Upper lobe of left lung (tissue), 6 donors: ENCODE data around the gene PICALM. TPM values are rescaled to one million over a fixed set of nuclear protein-coding genes. Genes with fewer than 3 reads are reported as not detected.

Experiments used
- ATAC-seq, 2 donors: fragments of 200-7000 bp; cut with Tn5 transposase; one replicate each; pipeline ENCODE4 v1.9.1; 2022; ENCODE audit warnings: mild to moderate bottlenecking in 2 of 2, moderate library complexity in 2 of 2; ENCODE audit not compliant: low FRiP score in 2 of 2
- DNase-seq, 2 donors: peaks; one replicate each; pipeline ENCODE4 v3.0.0-alpha.2; 2019 to 2020
- H3K27ac ChIP-seq, 4 donors: fragments of 200-600 bp; sonication (generic); one replicate each; pipeline ENCODE4 v1.5.1; 2016 to 2019
- H3K27me3 ChIP-seq, 4 donors: fragments of 200-600 bp; sonication (generic); one replicate each; pipeline ENCODE4 v1.5.1; 2017 to 2019
- H3K36me3 ChIP-seq, 4 donors: fragments of 200-600 bp; sonication (generic); one replicate each; pipeline ENCODE4 v1.5.1; 2016 to 2019
- H3K4me1 ChIP-seq, 4 donors: fragments of 200-600 bp; sonication (generic); one replicate each; pipeline ENCODE4 v1.5.1; 2018 to 2019
- H3K4me3 ChIP-seq, 4 donors: fragments of 200-600 bp; sonication (generic); one replicate each; pipeline ENCODE4 v1.5.1; 2017 to 2019; ENCODE audit warnings: mild to moderate bottlenecking in 2 of 4, moderate library complexity in 1 of 4
- H3K9me3 ChIP-seq, 4 donors: fragments of 200-600 bp; sonication (generic); one replicate each; pipeline ENCODE4 v1.5.1; 2018 to 2019
- EP300 ChIP-seq, 4 donors: sonication (generic); formaldehyde crosslinking; IDR thresholded peaks; one replicate each; pipeline ENCODE4 v1.5.1; 2017; ENCODE audit warnings: antibody characterized with exemption in 4 of 4, control low read depth in 2 of 4
- POLR2A ChIP-seq, 4 donors: fragments of 450-650 bp; IDR thresholded peaks; one replicate each; pipeline ENCODE4 v1.5.1; 2016 to 2017; ENCODE audit warnings: antibody characterized with exemption in 4 of 4, mild to moderate bottlenecking in 2 of 4
- POLR2AphosphoS5 ChIP-seq, 2 donors: sonication (generic); formaldehyde crosslinking; IDR thresholded peaks; one replicate each; pipeline ENCODE4 v1.5.1; 2017; ENCODE audit warnings: antibody characterized with exemption in 2 of 2
- WGBS, 2 donors: methylation state at CpG; one replicate each; pipeline ENCODE4 v1.1.5; 2017 to 2018; 5-methylcytosine and 5-hydroxymethylcytosine counted together
- total RNA-seq, 6 donors: library from RNA; depleted of rRNA in 4 of 6; stranded (reverse); fragments of >200 nt in 4 of 6; gene quantifications; one replicate each; pipeline versions ENCODE4 v1.1.0 to v1.2.1, GENCODE V29; 2016 to 2021
- TF ChIP-seq, protein P1 (sequence below), 6 experiments: fragments of 450-650 bp in 4 of 6; fragments of 200-600 bp in 2 of 6; sonication (generic) in 2 of 6; IDR thresholded peaks; one replicate each; pipeline ENCODE4 v1.5.1; 2016 to 2019; ENCODE audit warnings: antibody characterized with exemption in 6 of 6
- donor health status: DM: no; HTN: no; CAD: no; lungs with moderate emphysema.
- donor health status: DM: no; HTN: yes; CAD: no; lungs with severe emphysema.

PICALM gene
- total RNA-seq, 6 donors from 2014 or later: 144 to 294 (median 198) TPM

DNA sequence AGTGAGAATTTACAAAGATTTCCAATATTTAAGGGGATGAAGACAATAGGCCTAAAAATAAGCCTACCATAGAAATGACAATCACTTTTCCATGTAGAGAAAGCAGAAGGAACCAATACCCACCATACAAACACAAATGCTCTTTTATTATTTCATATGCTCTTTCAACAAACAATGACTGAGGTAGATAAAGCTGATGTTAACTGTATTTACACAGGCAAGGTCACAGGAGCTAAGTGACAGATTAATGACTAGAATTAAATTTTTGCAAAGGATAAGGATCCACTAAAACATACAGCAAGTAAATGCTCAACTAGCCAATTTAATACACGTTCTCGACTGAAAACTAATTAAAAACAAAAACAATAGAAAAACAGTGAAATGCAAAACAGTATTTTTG lies 34.2 kb downstream of the PICALM start:
- DNase-seq (no peak), ATAC-seq (no peak)
- TF ChIP-seq POLR2A (IDR thresholded peaks at IDR 0.05): no peak
- TF ChIP-seq POLR2AphosphoS5 (IDR thresholded peaks at IDR 0.05): no peak
- TF ChIP-seq EP300 (IDR thresholded peaks at IDR 0.05): no peak
- TF ChIP-seq, protein P1, sequence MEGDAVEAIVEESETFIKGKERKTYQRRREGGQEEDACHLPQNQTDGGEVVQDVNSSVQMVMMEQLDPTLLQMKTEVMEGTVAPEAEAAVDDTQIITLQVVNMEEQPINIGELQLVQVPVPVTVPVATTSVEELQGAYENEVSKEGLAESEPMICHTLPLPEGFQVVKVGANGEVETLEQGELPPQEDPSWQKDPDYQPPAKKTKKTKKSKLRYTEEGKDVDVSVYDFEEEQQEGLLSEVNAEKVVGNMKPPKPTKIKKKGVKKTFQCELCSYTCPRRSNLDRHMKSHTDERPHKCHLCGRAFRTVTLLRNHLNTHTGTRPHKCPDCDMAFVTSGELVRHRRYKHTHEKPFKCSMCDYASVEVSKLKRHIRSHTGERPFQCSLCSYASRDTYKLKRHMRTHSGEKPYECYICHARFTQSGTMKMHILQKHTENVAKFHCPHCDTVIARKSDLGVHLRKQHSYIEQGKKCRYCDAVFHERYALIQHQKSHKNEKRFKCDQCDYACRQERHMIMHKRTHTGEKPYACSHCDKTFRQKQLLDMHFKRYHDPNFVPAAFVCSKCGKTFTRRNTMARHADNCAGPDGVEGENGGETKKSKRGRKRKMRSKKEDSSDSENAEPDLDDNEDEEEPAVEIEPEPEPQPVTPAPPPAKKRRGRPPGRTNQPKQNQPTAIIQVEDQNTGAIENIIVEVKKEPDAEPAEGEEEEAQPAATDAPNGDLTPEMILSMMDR (IDR thresholded peaks at IDR 0.05): no peak
- no peaks in the 10 kb centered on the region for H3K9me3 ChIP-seq
- H3K27me3 ChIP-seq: no peaks in the 10 kb centered on the region
- H3K36me3 ChIP-seq: peaks cover 0 to 12% (median 3%) of the 10 kb centered on the region in 4 donors
- peaks cover 24 to 31% (median 29%) of the 10 kb centered on the region in 4 donors for H3K4me1 ChIP-seq
- H3K27ac ChIP-seq: no peak overlapping the region
- WGBS, 2 donors: 85 to 92% methylated on average over 2 of the region's 2 CpGs
- H3K4me3 ChIP-seq: no peak overlapping the region

DNA sequence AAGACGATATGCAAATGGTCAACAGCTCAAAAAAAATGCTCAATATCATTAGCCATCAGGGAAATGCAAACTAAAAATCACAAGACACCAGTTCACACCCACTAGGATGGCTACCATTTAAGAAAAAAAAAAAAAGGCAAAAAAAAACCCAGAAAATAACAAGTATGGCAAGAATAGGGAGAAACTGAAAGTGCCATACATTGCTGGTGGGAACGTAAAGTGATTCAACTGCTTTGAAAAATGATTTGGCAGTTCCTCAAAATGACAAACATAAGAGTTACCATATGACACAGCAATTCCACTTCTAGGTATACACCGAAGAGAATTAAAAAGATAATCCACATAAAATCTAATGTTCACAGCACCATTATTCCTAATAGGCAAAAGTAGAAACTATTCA lies 47.5 kb downstream of the PICALM start:
- Histone ChIP-seq H3K27me3 (no peaks in the 10 kb centered on the region), H3K4me3 (no peak overlapping the region), H3K27ac (peak overlapping the region in 3 of 4 donors; percentile 18 to 35 (median 27)), H3K36me3 (peaks cover 2 to 88% (median 39%) of the 10 kb centered on the region in 4 donors), H3K4me1 (peaks cover 0 to 4% (median 1%) of the 10 kb centered on the region in 4 donors), H3K9me3 (no peaks in the 10 kb centered on the region)
- ATAC-seq (no peak), DNase-seq (no peak)
- no peak for TF ChIP-seq POLR2AphosphoS5 (IDR thresholded peaks at IDR 0.05)
- 66 to 69% methylated on average over 3 of the region's 3 CpGs for WGBS, 2 donors

DNA sequence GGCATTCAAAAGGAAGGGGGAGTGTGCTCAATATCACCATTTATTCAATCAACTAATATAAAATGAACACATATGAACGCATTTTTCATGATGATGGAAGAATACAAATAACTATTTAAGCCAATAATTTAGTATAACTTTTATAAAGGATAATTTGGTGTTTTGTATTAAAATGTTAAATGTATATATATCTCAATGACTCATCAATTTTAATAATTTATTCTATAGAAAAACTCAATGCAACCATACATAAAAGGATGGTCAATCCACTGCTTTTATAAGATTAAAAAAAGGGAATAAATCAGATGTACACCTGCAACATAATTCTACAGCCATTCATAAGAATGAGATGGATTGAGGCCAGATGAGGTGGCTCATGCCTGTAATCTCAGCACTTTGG lies 50.6 kb downstream of the PICALM start:
- DNase-seq: no peak
- no peak overlapping the region for H3K27ac ChIP-seq
- H3K9me3 ChIP-seq: no peaks in the 10 kb centered on the region
- ATAC-seq: no peak
- H3K27me3 ChIP-seq: no peaks in the 10 kb centered on the region
- 100% methylated on average over 1 of the region's 1 CpG for WGBS, 2 donors
- no peak for TF ChIP-seq POLR2A (IDR thresholded peaks at IDR 0.05)
- TF ChIP-seq EP300 (IDR thresholded peaks at IDR 0.05): no peak
- no peak for TF ChIP-seq POLR2AphosphoS5 (IDR thresholded peaks at IDR 0.05)
- TF ChIP-seq, protein P1 (IDR thresholded peaks at IDR 0.05): no peak
- H3K4me3 ChIP-seq: no peak overlapping the region
- peaks cover 0 to 6% (median 0%) of the 10 kb centered on the region in 4 donors for H3K4me1 ChIP-seq
- H3K36me3 ChIP-seq: peaks cover under 1 to 67% (median 17%) of the 10 kb centered on the region in 4 donors

DNA sequence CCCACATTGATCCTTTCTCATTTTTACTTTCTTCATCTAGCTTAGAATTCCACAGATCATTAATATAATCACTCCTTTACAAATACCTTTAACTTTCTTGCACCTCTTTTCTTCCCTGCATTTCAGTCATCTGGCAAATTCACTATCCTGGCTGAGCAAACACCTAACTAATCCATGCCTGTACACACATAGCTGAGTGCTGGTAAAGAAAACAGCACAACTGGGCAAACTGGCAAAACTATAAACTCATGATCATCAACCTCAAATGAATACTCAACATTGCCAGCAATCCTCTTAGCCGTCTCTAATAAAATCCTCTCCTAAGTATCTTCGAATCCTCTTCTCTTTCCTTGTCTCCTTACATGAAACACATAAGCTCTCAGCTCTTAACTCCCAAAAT lies 52.4 kb downstream of the PICALM start:
- Histone ChIP-seq H3K27ac (no peak overlapping the region), H3K27me3 (no peaks in the 10 kb centered on the region), H3K4me3 (no peak overlapping the region), H3K9me3 (no peaks in the 10 kb centered on the region), H3K36me3 (peaks cover 0 to 74% (median 22%) of the 10 kb centered on the region in 4 donors), H3K4me1 (peaks cover 0 to 3% (median 0%) of the 10 kb centered on the region in 4 donors)
- 96 to 100% methylated on average over 2 of the region's 2 CpGs for WGBS, 2 donors
- ATAC-seq (no peak), DNase-seq (no peak)
- TF ChIP-seq, protein P1 (IDR thresholded peaks at IDR 0.05): no peak
- TF ChIP-seq POLR2A (IDR thresholded peaks at IDR 0.05) (no peak), POLR2AphosphoS5 (IDR thresholded peaks at IDR 0.05) (no peak), EP300 (IDR thresholded peaks at IDR 0.05) (no peak)

DNA sequence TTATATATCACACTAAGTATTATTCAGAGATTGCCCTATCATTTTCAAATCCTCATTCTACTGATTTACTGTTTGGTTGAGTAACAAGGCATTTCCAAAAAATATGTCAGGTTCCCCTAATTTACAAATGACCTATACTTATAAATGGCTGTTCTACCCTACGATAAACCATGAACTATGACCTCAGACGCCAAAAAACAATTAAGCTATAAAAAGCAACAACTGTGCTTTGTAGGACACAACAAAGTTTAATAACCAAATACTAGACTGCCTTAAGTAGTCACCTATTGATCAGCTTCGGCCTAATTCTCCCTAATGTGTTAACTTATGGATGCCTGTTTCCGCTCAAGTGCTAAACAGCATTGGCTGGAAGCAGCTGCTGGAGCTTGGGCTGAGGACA lies 53.2 kb downstream of the PICALM start:
- WGBS, 2 donors: 88 to 95% methylated on average over 4 of the region's 4 CpGs
- DNase-seq: no peak
- Histone ChIP-seq H3K27ac (no peak overlapping the region), H3K4me3 (no peak overlapping the region), H3K4me1 (peaks cover 0 to 3% (median 0%) of the 10 kb centered on the region in 4 donors), H3K36me3 (peaks cover 0 to 74% (median 22%) of the 10 kb centered on the region in 4 donors), H3K27me3 (no peaks in the 10 kb centered on the region), H3K9me3 (no peaks in the 10 kb centered on the region)
- ATAC-seq: no peak
- TF ChIP-seq EP300 (IDR thresholded peaks at IDR 0.05): no peak
- TF ChIP-seq POLR2A (IDR thresholded peaks at IDR 0.05): no peak
- TF ChIP-seq, protein P1 (IDR thresholded peaks at IDR 0.05): no peak
- no peak for TF ChIP-seq POLR2AphosphoS5 (IDR thresholded peaks at IDR 0.05)
